Activated CD4-positive, CD25-positive, alpha-beta regulatory T cell treated with anti-CD3 and anti-CD28 coated beads, Interleukin-2, amount 50 U/mL, for 72 hours (primary cell): ENCODE measurements around the gene RPTOR.

Experiments used
- DNase-seq: peaks from one replicate; pipeline ENCODE4 v3.0.0; 2021

RPTOR gene

GRCh38 chr17:80956321-80957190 lies 411.9 kb downstream of the RPTOR start:
- no peak for DNase-seq

GRCh38 chr17:80957461-80957941 lies 412.9 kb downstream of the RPTOR start:
- DNase-seq = no peak

- DNase-seq = no peak
These were observed 414.8 kb downstream of the RPTOR start for GRCh38 chr17:80959330-80960036.

GRCh38 chr17:80960037-80960796 lies 415.6 kb downstream of the RPTOR start:
- DNase-seq = no peak

- DNase-seq = no peak
These were observed 416.3 kb downstream of the RPTOR start for GRCh38 chr17:80960797-80961452.

- DNase-seq = no peak
These were observed 417.1 kb downstream of the RPTOR start for GRCh38 chr17:80961541-80962330.

GRCh38 chr17:80962356-80963329 lies 418.0 kb downstream of the RPTOR start:
- DNase-seq = no peak

- DNase-seq = no peak
These were observed 419.3 kb downstream of the RPTOR start for GRCh38 chr17:80963812-80964543.

GRCh38 chr17:80964544-80964856 lies 419.9 kb downstream of the RPTOR start:
- no peak for DNase-seq

- no peak for DNase-seq
These were observed 420.4 kb downstream of the RPTOR start for GRCh38 chr17:80964859-80965580.

- DNase-seq = no peak
These were observed 421.0 kb downstream of the RPTOR start for GRCh38 chr17:80965606-80966005.

- DNase-seq = no peak
These were observed 422.8 kb downstream of the RPTOR start for GRCh38 chr17:80967404-80967872.

- DNase-seq = no peak
These were observed 424.0 kb downstream of the RPTOR start for GRCh38 chr17:80968602-80969029.

- no peak for DNase-seq
These were observed 424.5 kb downstream of the RPTOR start for GRCh38 chr17:80969030-80969673.

- no peak for DNase-seq
These were observed 425.0 kb downstream of the RPTOR start for GRCh38 chr17:80969674-80970043.

GRCh38 chr17:80970044-80970761 lies 425.6 kb downstream of the RPTOR start:
- no peak for DNase-seq

- DNase-seq = no peak
These were observed 426.4 kb downstream of the RPTOR start for GRCh38 chr17:80970762-80971703.
